WTC11 (cell line): ENCODE results near the gene NR3C2. TPM values are rescaled to one million over a fixed set of nuclear protein-coding genes. Genes with fewer than 3 reads are reported as not detected.

Experiments used
- ATAC-seq: fragments of 200-7000 bp; cut with Tn5 transposase; 2 replicates; pipeline ENCODE4 v1.10.0; 2021; ENCODE audit warnings: mild to moderate bottlenecking, moderate library complexity
- CTCF ChIA-PET: fragments of 300-600 bp; sonication (Branson Sonifier 250); formaldehyde crosslinking; loops from one replicate; lab custom pipeline; 2021; ENCODE audit warnings: antibody characterized with exemption; lab: Charles Lee
- POLR2A ChIA-PET: fragments of 350-600 bp; sonication (Branson Sonifier 250); formaldehyde crosslinking; loops from one replicate; lab custom pipeline; 2021; ENCODE audit warnings: antibody characterized with exemption; lab: Charles Lee
- DNase-seq: peaks from one replicate; pipeline ENCODE4 v3.0.0; 2021; ENCODE audit warnings: low spot score
- H3K27ac Mint-ChIP-seq: 2 replicates; pipeline ENCODE4 v1.8.0; 2021; ENCODE audit warnings: mixed read lengths
- H3K27me3 Mint-ChIP-seq: 2 replicates; pipeline ENCODE4 v1.8.0; 2021; ENCODE audit warnings: low read depth, mild to moderate bottlenecking, moderate library complexity, mixed read lengths
- H3K36me3 Mint-ChIP-seq: 2 replicates; pipeline ENCODE4 v1.8.0; 2021; ENCODE audit warnings: mixed read lengths
- H3K4me1 Mint-ChIP-seq: 2 replicates; pipeline ENCODE4 v1.8.0; 2022; ENCODE audit warnings: mixed read lengths
- H3K4me3 Mint-ChIP-seq: 2 replicates; pipeline ENCODE4 v1.8.0; 2021; ENCODE audit warnings: mild to moderate bottlenecking, moderate library complexity, mixed read lengths
- H3K9me3 Mint-ChIP-seq: 2 replicates; pipeline ENCODE4 v1.8.0; 2021; ENCODE audit warnings: mixed read lengths
- ATF1 ChIP-seq: sonication (generic); formaldehyde crosslinking; IDR thresholded peaks from 2 replicates; pipeline ENCODE4 v1.8.1; 2023; ENCODE audit warnings: mild to moderate bottlenecking, moderate library complexity, missing genetic modification reagents
- CREM ChIP-seq: sonication (generic); formaldehyde crosslinking; IDR thresholded peaks from 2 replicates; pipeline ENCODE4 v1.8.1; 2022; ENCODE audit warnings: mild to moderate bottlenecking, missing genetic modification reagents, moderate library complexity
- ESRRA ChIP-seq: sonication (generic); formaldehyde crosslinking; IDR thresholded peaks from 2 replicates; pipeline ENCODE4 v1.8.1; 2022; ENCODE audit warnings: mild to moderate bottlenecking, missing genetic modification reagents, borderline replicate concordance
- FOXJ3 ChIP-seq: sonication (generic); formaldehyde crosslinking; IDR thresholded peaks from 2 replicates; pipeline ENCODE4 v1.9.0; 2021; ENCODE audit warnings: missing genetic modification reagents, mild to moderate bottlenecking, borderline replicate concordance
- GRHL2 ChIP-seq: fragments of 250-450 bp; sonication (Bioruptor Pico); IDR thresholded peaks from 2 replicates; pipeline ENCODE4 v1.8.0; 2022; ENCODE audit warnings: mild to moderate bottlenecking, moderate library complexity; ENCODE audit not compliant: insufficient replicate concordance, severe bottlenecking
- JAZF1 ChIP-seq: fragments of 250-450 bp; sonication (Bioruptor Pico); IDR thresholded peaks from 2 replicates; pipeline ENCODE4 v1.9.0; 2021; ENCODE audit warnings: moderate library complexity, mild to moderate bottlenecking, inconsistent platforms
- KAT7 ChIP-seq: sonication (generic); formaldehyde crosslinking; IDR thresholded peaks from 2 replicates; pipeline ENCODE4 v1.8.1; 2023; ENCODE audit warnings: missing genetic modification reagents, mild to moderate bottlenecking, borderline replicate concordance
- NFE2L1 ChIP-seq: sonication (generic); formaldehyde crosslinking; IDR thresholded peaks from 2 replicates; pipeline ENCODE4 v1.8.1; 2023; ENCODE audit warnings: missing genetic modification reagents
- RELA ChIP-seq: sonication (generic); formaldehyde crosslinking; IDR thresholded peaks from 2 replicates; pipeline ENCODE4 v1.8.1; 2022; ENCODE audit warnings: missing genetic modification reagents, mild to moderate bottlenecking, borderline replicate concordance
- ZBTB21 ChIP-seq: sonication (generic); formaldehyde crosslinking; IDR thresholded peaks from 2 replicates; pipeline ENCODE4 v1.8.1; 2023; ENCODE audit warnings: mild to moderate bottlenecking, missing genetic modification reagents, borderline replicate concordance
- ZNF263 ChIP-seq: sonication (generic); formaldehyde crosslinking; IDR thresholded peaks from 2 replicates; pipeline ENCODE4 v1.8.1; 2022; ENCODE audit warnings: low read depth, mild to moderate bottlenecking, moderate library complexity, missing genetic modification reagents
- ZNF416 ChIP-seq: fragments of 250-450 bp; sonication (Bioruptor Pico); IDR thresholded peaks from 2 replicates; pipeline ENCODE4 v1.9.0; 2021; ENCODE audit warnings: mild to moderate bottlenecking, inconsistent platforms
- total RNA-seq: library from RNA; stranded (reverse); gene quantifications from 3 replicates; pipeline ENCODE4 v1.2.3, GENCODE V29; 2021
- TF ChIP-seq, protein P1 (sequence below): sonication (generic); formaldehyde crosslinking; conservative IDR thresholded peaks from 2 replicates; pipeline ENCODE4 v1.8.1; 2022; ENCODE audit warnings: mild to moderate bottlenecking, missing genetic modification reagents
- TF ChIP-seq, protein P2 (sequence below): sonication (generic); formaldehyde crosslinking; IDR thresholded peaks from 2 replicates; pipeline ENCODE4 v1.8.1; 2023; ENCODE audit warnings: mild to moderate bottlenecking, missing genetic modification reagents, moderate library complexity
- TF ChIP-seq, protein P3 (sequence below): sonication (generic); formaldehyde crosslinking; IDR thresholded peaks from 2 replicates; pipeline ENCODE4 v1.8.0; 2022; ENCODE audit warnings: missing genetic modification reagents
- TF ChIP-seq, protein P4 (sequence below): sonication (generic); formaldehyde crosslinking; IDR thresholded peaks from 2 replicates; pipeline ENCODE4 v1.8.1; 2022; ENCODE audit warnings: mild to moderate bottlenecking, moderate library complexity, missing genetic modification reagents
- TF ChIP-seq, protein P5 (sequence below): sonication (generic); formaldehyde crosslinking; IDR thresholded peaks from 2 replicates; pipeline ENCODE4 v1.8.1; 2022; ENCODE audit warnings: mild to moderate bottlenecking, missing genetic modification reagents, moderate library complexity, borderline replicate concordance
- TF ChIP-seq, protein P6 (sequence below): sonication (generic); formaldehyde crosslinking; IDR thresholded peaks from 2 replicates; pipeline ENCODE4 v1.8.1; 2022; ENCODE audit warnings: missing genetic modification reagents, borderline replicate concordance
- TF ChIP-seq, protein P7 (sequence below): fragments of 250-450 bp; sonication (Bioruptor Pico); IDR thresholded peaks from 2 replicates; pipeline ENCODE4 v1.9.0; 2021; ENCODE audit warnings: mild to moderate bottlenecking, borderline replicate concordance
- TF ChIP-seq, protein P8 (sequence below): sonication (generic); formaldehyde crosslinking; IDR thresholded peaks from 2 replicates; pipeline ENCODE4 v1.8.1; 2023; ENCODE audit warnings: mild to moderate bottlenecking, missing genetic modification reagents

Gene NR3C2
- total RNA-seq, 1 experiment from 2014 or later, result 2.8 TPM

DNA sequence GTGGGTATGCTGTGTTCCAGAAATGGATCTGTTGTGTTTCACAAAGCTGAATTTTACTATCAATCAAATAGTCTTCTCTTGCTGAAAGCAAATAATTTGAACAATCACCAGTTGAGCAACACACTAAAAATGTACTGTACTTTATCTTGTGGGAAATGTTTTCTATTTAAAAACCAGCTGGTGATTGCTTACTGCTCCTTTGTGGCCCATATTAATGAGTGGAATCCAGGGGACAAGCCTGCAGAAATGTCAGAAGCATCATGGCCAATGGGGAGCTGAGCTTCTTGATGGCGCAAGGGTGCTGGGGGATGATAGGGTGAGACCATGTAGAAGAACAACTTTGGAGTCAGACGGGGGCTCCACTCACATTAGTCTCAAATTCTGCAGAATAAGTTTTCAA, 364.2 kb downstream of the NR3C2 start:
- Mint-ChIP-seq H3K36me3 (peaks cover 38% of the 10 kb centered on the region), H3K4me1 (peaks cover 9% of the 10 kb centered on the region)
- TF ChIP-seq ZBTB21 (CRISPR knock-in tag), result no peak
- TF ChIP-seq, protein P1, sequence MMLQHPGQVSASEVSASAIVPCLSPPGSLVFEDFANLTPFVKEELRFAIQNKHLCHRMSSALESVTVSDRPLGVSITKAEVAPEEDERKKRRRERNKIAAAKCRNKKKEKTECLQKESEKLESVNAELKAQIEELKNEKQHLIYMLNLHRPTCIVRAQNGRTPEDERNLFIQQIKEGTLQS (CRISPR knock-in tag), result no peak
- no peak for TF ChIP-seq JAZF1 (CRISPR knock-in tag)
- no peak for TF ChIP-seq KAT7 (CRISPR knock-in tag)
- TF ChIP-seq, protein P2, sequence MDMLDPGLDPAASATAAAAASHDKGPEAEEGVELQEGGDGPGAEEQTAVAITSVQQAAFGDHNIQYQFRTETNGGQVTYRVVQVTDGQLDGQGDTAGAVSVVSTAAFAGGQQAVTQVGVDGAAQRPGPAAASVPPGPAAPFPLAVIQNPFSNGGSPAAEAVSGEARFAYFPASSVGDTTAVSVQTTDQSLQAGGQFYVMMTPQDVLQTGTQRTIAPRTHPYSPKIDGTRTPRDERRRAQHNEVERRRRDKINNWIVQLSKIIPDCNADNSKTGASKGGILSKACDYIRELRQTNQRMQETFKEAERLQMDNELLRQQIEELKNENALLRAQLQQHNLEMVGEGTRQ (CRISPR knock-in tag), result no peak
- TF ChIP-seq, protein P3, sequence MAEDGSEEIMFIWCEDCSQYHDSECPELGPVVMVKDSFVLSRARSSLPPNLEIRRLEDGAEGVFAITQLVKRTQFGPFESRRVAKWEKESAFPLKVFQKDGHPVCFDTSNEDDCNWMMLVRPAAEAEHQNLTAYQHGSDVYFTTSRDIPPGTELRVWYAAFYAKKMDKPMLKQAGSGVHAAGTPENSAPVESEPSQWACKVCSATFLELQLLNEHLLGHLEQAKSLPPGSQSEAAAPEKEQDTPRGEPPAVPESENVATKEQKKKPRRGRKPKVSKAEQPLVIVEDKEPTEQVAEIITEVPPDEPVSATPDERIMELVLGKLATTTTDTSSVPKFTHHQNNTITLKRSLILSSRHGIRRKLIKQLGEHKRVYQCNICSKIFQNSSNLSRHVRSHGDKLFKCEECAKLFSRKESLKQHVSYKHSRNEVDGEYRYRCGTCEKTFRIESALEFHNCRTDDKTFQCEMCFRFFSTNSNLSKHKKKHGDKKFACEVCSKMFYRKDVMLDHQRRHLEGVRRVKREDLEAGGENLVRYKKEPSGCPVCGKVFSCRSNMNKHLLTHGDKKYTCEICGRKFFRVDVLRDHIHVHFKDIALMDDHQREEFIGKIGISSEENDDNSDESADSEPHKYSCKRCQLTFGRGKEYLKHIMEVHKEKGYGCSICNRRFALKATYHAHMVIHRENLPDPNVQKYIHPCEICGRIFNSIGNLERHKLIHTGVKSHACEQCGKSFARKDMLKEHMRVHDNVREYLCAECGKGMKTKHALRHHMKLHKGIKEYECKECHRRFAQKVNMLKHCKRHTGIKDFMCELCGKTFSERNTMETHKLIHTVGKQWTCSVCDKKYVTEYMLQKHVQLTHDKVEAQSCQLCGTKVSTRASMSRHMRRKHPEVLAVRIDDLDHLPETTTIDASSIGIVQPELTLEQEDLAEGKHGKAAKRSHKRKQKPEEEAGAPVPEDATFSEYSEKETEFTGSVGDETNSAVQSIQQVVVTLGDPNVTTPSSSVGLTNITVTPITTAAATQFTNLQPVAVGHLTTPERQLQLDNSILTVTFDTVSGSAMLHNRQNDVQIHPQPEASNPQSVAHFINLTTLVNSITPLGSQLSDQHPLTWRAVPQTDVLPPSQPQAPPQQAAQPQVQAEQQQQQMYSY (CRISPR knock-in tag), result no peak
- no peak for TF ChIP-seq FOXJ3 (CRISPR knock-in tag)
- TF ChIP-seq ZNF416 (CRISPR knock-in tag), result no peak
- TF ChIP-seq ATF1 (CRISPR knock-in tag), result no peak
- no peak for TF ChIP-seq NFE2L1 (CRISPR knock-in tag)
- TF ChIP-seq, all 79 proteins: peak for 0
- ATAC-seq (no peak), DNase-seq (no peak)
- Mint-ChIP-seq H3K9me3 (peaks cover 35% of the 10 kb centered on the region), H3K4me3 (no peak overlapping the region), H3K27me3 (peaks cover 4% of the 10 kb centered on the region; the same call in 1 of the 2 replicates), H3K27ac (no peak overlapping the region)
- ChIA-PET POLR2A (no interaction called here), CTCF (no interaction called here)

DNA sequence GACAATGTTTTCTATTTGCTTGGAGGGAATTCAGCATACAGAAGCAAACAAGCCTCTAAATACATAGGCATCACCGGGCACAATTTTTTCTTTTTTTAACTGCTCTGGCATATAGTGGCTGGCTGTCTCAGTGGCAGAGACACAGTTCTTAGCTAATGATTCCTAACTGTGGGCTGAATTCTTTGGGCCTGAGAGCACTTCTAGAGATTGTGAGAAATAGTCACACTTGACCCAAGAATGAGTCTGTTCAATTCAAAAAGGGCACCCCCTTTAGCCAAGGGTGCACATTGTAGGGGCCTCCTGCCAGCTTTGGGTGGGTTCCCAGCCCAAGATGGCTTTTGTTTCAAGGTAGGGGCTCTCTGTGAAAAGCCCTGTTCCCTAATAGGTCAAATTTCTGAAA, 364.6 kb downstream of the NR3C2 start:
- H3K4me1 Mint-ChIP-seq, result peaks cover 9% of the 10 kb centered on the region
- no peak for ATAC-seq
- POLR2A ChIA-PET, result no interaction called here
- H3K4me3 Mint-ChIP-seq, result no peak overlapping the region
- no peak for DNase-seq
- peaks cover 4% of the 10 kb centered on the region; the same call in 1 of the 2 replicates for H3K27me3 Mint-ChIP-seq
- no peak overlapping the region for H3K27ac Mint-ChIP-seq
- H3K9me3 Mint-ChIP-seq, result peaks cover 35% of the 10 kb centered on the region
- CTCF ChIA-PET, result no interaction called here
- peaks cover 42% of the 10 kb centered on the region for H3K36me3 Mint-ChIP-seq
- TF ChIP-seq GRHL2 (CRISPR knock-in tag) (no peak), ESRRA (CRISPR knock-in tag) (no peak), RELA (CRISPR knock-in tag) (no peak), CREM (no peak), ZNF263 (CRISPR knock-in tag) (no peak)
- TF ChIP-seq, protein P1 (CRISPR knock-in tag), result no peak
- TF ChIP-seq, protein P4, sequence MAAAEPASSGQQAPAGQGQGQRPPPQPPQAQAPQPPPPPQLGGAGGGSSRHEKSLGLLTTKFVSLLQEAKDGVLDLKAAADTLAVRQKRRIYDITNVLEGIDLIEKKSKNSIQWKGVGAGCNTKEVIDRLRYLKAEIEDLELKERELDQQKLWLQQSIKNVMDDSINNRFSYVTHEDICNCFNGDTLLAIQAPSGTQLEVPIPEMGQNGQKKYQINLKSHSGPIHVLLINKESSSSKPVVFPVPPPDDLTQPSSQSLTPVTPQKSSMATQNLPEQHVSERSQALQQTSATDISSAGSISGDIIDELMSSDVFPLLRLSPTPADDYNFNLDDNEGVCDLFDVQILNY (CRISPR knock-in tag), result no peak
- TF ChIP-seq, protein P5, sequence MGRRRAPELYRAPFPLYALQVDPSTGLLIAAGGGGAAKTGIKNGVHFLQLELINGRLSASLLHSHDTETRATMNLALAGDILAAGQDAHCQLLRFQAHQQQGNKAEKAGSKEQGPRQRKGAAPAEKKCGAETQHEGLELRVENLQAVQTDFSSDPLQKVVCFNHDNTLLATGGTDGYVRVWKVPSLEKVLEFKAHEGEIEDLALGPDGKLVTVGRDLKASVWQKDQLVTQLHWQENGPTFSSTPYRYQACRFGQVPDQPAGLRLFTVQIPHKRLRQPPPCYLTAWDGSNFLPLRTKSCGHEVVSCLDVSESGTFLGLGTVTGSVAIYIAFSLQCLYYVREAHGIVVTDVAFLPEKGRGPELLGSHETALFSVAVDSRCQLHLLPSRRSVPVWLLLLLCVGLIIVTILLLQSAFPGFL (CRISPR knock-in tag), result no peak
- TF ChIP-seq, protein P6, sequence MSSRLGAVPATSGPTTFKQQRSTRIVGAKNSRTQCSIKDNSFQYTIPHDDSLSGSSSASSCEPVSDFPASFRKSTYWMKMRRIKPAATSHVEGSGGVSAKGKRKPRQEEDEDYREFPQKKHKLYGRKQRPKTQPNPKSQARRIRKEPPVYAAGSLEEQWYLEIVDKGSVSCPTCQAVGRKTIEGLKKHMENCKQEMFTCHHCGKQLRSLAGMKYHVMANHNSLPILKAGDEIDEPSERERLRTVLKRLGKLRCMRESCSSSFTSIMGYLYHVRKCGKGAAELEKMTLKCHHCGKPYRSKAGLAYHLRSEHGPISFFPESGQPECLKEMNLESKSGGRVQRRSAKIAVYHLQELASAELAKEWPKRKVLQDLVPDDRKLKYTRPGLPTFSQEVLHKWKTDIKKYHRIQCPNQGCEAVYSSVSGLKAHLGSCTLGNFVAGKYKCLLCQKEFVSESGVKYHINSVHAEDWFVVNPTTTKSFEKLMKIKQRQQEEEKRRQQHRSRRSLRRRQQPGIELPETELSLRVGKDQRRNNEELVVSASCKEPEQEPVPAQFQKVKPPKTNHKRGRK (CRISPR knock-in tag), result no peak
- TF ChIP-seq, protein P7, sequence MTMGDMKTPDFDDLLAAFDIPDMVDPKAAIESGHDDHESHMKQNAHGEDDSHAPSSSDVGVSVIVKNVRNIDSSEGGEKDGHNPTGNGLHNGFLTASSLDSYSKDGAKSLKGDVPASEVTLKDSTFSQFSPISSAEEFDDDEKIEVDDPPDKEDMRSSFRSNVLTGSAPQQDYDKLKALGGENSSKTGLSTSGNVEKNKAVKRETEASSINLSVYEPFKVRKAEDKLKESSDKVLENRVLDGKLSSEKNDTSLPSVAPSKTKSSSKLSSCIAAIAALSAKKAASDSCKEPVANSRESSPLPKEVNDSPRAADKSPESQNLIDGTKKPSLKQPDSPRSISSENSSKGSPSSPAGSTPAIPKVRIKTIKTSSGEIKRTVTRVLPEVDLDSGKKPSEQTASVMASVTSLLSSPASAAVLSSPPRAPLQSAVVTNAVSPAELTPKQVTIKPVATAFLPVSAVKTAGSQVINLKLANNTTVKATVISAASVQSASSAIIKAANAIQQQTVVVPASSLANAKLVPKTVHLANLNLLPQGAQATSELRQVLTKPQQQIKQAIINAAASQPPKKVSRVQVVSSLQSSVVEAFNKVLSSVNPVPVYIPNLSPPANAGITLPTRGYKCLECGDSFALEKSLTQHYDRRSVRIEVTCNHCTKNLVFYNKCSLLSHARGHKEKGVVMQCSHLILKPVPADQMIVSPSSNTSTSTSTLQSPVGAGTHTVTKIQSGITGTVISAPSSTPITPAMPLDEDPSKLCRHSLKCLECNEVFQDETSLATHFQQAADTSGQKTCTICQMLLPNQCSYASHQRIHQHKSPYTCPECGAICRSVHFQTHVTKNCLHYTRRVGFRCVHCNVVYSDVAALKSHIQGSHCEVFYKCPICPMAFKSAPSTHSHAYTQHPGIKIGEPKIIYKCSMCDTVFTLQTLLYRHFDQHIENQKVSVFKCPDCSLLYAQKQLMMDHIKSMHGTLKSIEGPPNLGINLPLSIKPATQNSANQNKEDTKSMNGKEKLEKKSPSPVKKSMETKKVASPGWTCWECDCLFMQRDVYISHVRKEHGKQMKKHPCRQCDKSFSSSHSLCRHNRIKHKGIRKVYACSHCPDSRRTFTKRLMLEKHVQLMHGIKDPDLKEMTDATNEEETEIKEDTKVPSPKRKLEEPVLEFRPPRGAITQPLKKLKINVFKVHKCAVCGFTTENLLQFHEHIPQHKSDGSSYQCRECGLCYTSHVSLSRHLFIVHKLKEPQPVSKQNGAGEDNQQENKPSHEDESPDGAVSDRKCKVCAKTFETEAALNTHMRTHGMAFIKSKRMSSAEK (CRISPR knock-in tag), result no peak
- TF ChIP-seq, protein P8, sequence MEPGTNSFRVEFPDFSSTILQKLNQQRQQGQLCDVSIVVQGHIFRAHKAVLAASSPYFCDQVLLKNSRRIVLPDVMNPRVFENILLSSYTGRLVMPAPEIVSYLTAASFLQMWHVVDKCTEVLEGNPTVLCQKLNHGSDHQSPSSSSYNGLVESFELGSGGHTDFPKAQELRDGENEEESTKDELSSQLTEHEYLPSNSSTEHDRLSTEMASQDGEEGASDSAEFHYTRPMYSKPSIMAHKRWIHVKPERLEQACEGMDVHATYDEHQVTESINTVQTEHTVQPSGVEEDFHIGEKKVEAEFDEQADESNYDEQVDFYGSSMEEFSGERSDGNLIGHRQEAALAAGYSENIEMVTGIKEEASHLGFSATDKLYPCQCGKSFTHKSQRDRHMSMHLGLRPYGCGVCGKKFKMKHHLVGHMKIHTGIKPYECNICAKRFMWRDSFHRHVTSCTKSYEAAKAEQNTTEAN (CRISPR knock-in tag), result no peak
